ENCODE results near the gene SMARCE1.

SMARCE1 gene

DNA sequence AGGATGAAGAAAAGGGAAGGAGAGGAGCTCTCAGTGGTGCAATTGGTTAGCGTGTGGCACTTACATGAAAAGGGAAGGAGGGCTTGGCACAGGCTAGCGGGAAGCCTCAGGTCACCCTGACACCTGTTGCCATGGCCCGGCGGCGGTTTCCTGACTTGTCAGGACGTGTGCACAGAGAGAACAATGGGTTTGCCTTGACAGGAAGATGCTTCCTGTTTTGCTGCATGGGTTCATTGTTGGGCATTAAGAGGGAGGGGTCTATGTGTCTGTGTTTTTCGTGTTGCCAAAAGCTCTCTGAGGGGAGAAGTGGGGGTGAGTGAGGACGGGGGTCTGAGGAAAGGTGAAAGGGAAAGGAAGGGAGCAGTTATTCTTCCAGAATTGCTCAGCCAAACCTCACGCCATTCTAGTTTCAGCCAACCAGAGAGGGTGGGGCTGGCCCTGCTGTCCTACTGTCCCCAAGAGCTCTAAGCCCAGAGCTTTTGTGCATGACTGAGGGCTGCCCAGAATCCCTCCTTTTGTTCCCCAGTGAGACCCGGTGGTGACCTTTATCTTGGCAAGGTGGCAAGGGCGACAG, 65.2 kb downstream of the SMARCE1 start:
- DNase-seq (ENCODE audit: low read depth), result no peak

DNA sequence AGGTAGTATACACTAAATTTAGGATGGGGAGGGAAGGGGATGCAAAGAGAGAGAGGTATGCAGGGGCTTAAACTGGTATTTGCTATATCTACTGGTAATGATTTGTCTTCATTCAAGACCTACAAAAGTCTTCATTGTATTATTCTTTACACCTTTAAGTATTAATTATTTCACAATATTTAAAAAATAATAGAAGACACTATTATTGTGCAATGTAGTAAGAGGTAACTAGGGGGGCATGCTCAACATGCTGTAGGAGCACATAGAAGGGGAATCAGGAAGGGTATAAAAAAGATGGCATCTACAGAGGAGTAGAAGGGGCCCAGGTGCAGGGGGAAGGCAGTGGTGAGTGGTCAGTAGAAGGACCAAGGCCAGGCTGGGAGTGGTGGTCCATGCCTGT, 67.5 kb downstream of the SMARCE1 start:
- DNase-seq (ENCODE audit: low read depth), result no peak

- DNase-seq (ENCODE audit: low read depth), result no peak
These were observed 68.1 kb downstream of the SMARCE1 start for GRCh38 chr17:40579471-40579870.

GRCh38 chr17:40577611-40578065, 70.0 kb downstream of the SMARCE1 start:
- no peak for DNase-seq (ENCODE audit: low read depth)

DNA sequence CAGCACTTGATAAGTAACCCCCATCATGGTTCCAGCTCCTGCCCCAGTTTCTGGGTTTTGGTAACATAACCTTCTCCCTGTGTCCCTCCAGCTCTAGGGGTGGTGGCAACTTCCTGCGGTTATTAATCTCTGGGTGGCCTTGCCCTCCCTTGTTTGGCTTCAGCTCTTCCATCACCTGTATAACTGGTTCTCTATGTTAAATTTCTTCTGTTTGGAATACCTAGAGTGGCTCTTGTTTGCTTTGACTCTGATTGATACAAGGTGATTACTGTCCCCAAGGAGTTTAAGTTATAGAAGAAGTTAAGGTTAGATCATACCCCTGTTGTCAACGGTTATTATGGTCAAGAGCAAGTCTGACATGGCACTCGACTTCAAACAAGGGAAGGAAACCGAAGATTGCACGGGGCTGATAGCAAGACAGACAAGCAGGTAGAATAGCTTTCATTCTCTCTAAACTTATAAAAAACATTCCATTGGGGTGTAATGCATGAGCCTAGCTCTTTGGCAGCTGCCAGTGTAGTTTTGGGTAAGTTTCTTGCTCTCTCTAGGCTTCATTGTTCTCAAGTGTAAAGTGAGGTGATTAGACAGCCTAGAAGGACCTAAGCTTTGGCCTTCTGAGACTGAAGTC, 71.4 kb downstream of the SMARCE1 start:
- no peak for DNase-seq (ENCODE audit: low read depth)
